ACC112 (cell line): Measurements from ENCODE around the gene HEATR5B.
A peak's percentile ranks its signal among the peaks of the same experiment; 100 is the strongest.
"Not testable (repeated sequence)": the region's sequence is repeated elsewhere in the genome, so short reads cannot be mapped to it uniquely, and the experiment has no call there.

Source experiments
- H2AFZ ChIP-seq: fragments of 200-600 bp; sonication (generic); one replicate; pipeline ENCODE4 v1.6.0; 2017; ENCODE audit warnings: antibody characterized with exemption, low read length; ENCODE audit not compliant: unreplicated experiment
- H3K27ac ChIP-seq: fragments of 200-600 bp; sonication (generic); 2 replicates; pipeline ENCODE4 v1.5.1; 2014; ENCODE audit warnings: low read depth, mild to moderate bottlenecking, antibody characterized with exemption, low read length, moderate library complexity
- H3K27me3 ChIP-seq: fragments of 200-600 bp; sonication (generic); 2 replicates; pipeline ENCODE4 v1.6.1; 2014; ENCODE audit warnings: mild to moderate bottlenecking, antibody characterized with exemption, low read length, moderate library complexity, mixed read lengths; ENCODE audit not compliant: insufficient read depth
- H3K36me3 ChIP-seq: fragments of 200-600 bp; sonication (generic); 2 replicates; pipeline ENCODE4 v1.6.1; 2016; ENCODE audit warnings: mild to moderate bottlenecking, antibody characterized with exemption, low read length, moderate library complexity, mixed read lengths; ENCODE audit not compliant: insufficient read depth
- H3K4me1 ChIP-seq: fragments of 200-600 bp; sonication (generic); one replicate; pipeline ENCODE4 v1.6.1; 2016; ENCODE audit warnings: low read length, mixed read lengths; ENCODE audit not compliant: insufficient read depth, unreplicated experiment, control insufficient read depth
- H3K4me3 ChIP-seq: fragments of 200-600 bp; sonication (generic); 2 replicates; pipeline ENCODE4 v1.5.1; 2014; ENCODE audit warnings: mild to moderate bottlenecking, low read depth, low read length
- H3K79me2 ChIP-seq: fragments of 200-600 bp; sonication (generic); one replicate; pipeline ENCODE4 v1.6.0; 2016; ENCODE audit warnings: low read length; ENCODE audit not compliant: control insufficient read depth, unreplicated experiment, insufficient read depth

HEATR5B gene

GRCh38 chr2:37020887-37021796 is 63.0 kb downstream of the HEATR5B start:
- Histone ChIP-seq H3K36me3 (no peaks in the 10 kb centered on the region; the same call in 1 of the 2 replicates), H2AFZ (no peak overlapping the region), H3K4me3 (no peak overlapping the region), H3K27me3 (no peaks in the 10 kb centered on the region), H3K79me2 (no peaks in the 10 kb centered on the region), H3K4me1 (peaks cover 15% of the 10 kb centered on the region), H3K27ac (peak overlapping the region; percentile 54; the same call in 1 of the 2 replicates)

- Histone ChIP-seq H2AFZ (peak overlapping the region; percentile 62), H3K4me1 (peaks cover 15% of the 10 kb centered on the region), H3K27ac (peak overlapping the region; percentile 70), H3K36me3 (no peaks in the 10 kb centered on the region; the same call in 1 of the 2 replicates), H3K4me3 (no peak overlapping the region), H3K27me3 (no peaks in the 10 kb centered on the region), H3K79me2 (no peaks in the 10 kb centered on the region)
Measured at GRCh38 chr2:37020212-37020886, 63.8 kb downstream of the HEATR5B start.

DNA sequence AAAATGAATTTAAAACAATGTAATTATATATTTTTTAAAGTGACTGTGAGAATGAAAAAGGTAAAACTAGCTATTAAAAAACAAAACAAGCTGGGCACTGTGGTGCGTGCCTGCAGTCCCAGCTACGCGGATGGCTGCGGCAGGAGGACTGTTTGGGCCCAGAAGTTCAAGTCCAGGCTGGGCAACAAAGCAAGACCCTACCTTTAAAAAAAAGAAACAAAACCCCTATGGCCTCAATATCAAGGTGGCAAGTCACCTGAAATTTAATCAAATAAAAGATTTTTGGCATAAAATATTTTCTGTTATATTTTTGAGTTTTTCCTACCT is 70.9 kb downstream of the HEATR5B start:
- H3K36me3 ChIP-seq = peaks cover 9% of the 10 kb centered on the region
- H3K27ac ChIP-seq = no peak overlapping the region
- no peaks in the 10 kb centered on the region for H3K4me1 ChIP-seq
- no peak overlapping the region for H2AFZ ChIP-seq
- H3K27me3 ChIP-seq = no peaks in the 10 kb centered on the region
- no peaks in the 10 kb centered on the region for H3K79me2 ChIP-seq
- no peak overlapping the region for H3K4me3 ChIP-seq

DNA sequence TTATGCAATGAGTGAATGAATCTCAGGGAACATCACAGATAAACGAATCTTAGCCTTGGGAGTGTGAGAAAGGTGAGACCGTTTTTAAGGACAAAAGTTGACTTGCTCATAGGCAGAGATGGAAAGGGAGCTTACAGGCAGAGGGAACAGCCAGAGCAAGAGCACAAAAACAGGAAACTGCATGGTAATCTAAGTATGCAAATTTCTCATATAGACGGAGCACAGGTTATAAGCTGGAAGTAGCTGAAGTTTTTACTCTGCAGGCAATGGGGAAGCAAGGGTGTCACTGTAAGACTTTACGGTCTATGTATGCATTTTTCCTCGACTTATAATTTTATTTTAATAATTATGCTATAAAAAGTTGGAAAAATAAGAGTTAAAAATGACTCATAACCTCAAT is 73.0 kb downstream of the HEATR5B start:
- Histone ChIP-seq H3K27ac (no peak overlapping the region), H3K27me3 (no peaks in the 10 kb centered on the region), H2AFZ (no peak overlapping the region), H3K4me3 (no peak overlapping the region), H3K79me2 (no peaks in the 10 kb centered on the region), H3K4me1 (no peaks in the 10 kb centered on the region), H3K36me3 (peaks cover 10% of the 10 kb centered on the region; the same call in 1 of the 2 replicates)

- no peaks in the 10 kb centered on the region for H3K27me3 ChIP-seq
- H3K4me1 ChIP-seq = peaks cover 11% of the 10 kb centered on the region
- H2AFZ ChIP-seq = no peak overlapping the region
- no peak overlapping the region for H3K4me3 ChIP-seq
- no peaks in the 10 kb centered on the region for H3K79me2 ChIP-seq
- peaks cover 30% of the 10 kb centered on the region for H3K36me3 ChIP-seq
- no peak overlapping the region for H3K27ac ChIP-seq
Measured at GRCh38 chr2:37005118-37005868, 78.9 kb downstream of the HEATR5B start.

GRCh38 chr2:37000988-37001556 is 83.1 kb downstream of the HEATR5B start:
- Histone ChIP-seq H3K4me3 (no peak overlapping the region), H3K79me2 (no peaks in the 10 kb centered on the region), H3K27me3 (no peaks in the 10 kb centered on the region), H3K36me3 (peaks cover 32% of the 10 kb centered on the region), H2AFZ (no peak overlapping the region), H3K4me1 (peaks cover 13% of the 10 kb centered on the region), H3K27ac (peak overlapping the region; percentile 33; the same call in 1 of the 2 replicates)

DNA sequence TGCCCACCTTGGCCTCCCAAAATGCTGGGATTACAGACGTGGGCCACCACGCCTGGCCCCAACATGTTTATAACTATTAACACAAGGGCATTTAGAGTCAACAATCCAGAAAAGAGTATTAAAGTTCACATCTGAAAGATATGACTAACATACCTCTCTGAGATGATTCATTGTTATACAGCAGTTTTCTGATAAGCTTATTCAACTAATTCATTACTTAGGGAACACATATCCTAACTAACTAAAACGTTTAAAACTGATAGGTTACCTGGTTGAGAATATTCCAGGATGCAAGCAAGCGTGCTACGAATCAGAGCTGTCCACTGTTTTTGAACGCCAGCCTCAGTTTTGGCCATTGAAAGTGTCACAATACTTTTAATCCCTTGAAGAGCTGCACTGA is 83.9 kb downstream of the HEATR5B start:
- Histone ChIP-seq H3K27ac (peak overlapping the region; percentile 33; the same call in 1 of the 2 replicates), H3K79me2 (no peaks in the 10 kb centered on the region), H2AFZ (no peak overlapping the region), H3K27me3 (no peaks in the 10 kb centered on the region), H3K4me1 (peaks cover 13% of the 10 kb centered on the region), H3K4me3 (no peak overlapping the region), H3K36me3 (peaks cover 27% of the 10 kb centered on the region)

DNA sequence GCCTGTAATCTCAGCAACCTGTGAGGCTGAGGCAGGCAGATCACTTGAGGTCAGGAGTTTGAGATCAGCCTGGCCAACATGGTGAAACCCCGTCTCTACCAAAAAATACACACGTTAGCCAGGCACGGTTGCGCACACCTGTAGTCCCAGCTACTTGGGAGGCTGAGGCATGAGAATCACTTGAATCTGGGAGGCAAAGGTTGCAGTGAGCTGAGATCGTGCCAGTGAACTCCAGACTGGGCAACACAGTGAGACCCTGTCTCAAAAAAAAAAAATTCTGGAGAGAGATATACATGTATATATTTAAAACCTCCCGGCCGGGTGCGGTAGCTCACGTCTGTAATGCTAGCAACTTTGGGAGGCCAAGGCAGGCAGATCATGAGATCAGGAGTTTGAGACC is 84.8 kb downstream of the HEATR5B start:
- Histone ChIP-seq H3K4me1 (peaks cover 13% of the 10 kb centered on the region), H3K36me3 (peaks cover 22% of the 10 kb centered on the region)
- not testable (repeated sequence) for H3K79me2 ChIP-seq, H3K27ac ChIP-seq, H3K27me3 ChIP-seq, H3K4me3 ChIP-seq, H2AFZ ChIP-seq

GRCh38 chr2:36993841-36994620 is 90.1 kb downstream of the HEATR5B start:
- H3K27ac ChIP-seq = peak overlapping the region; percentile 54; the same call in 1 of the 2 replicates
- no peak overlapping the region for H3K4me3 ChIP-seq
- H3K27me3 ChIP-seq = no peaks in the 10 kb centered on the region
- peaks cover 6% of the 10 kb centered on the region for H3K36me3 ChIP-seq
- H3K4me1 ChIP-seq = no peaks in the 10 kb centered on the region
- H3K79me2 ChIP-seq = no peaks in the 10 kb centered on the region
- no peak overlapping the region for H2AFZ ChIP-seq

GRCh38 chr2:36988008-36988407 is 96.2 kb downstream of the HEATR5B start:
- peaks cover 3% of the 10 kb centered on the region; the same call in 1 of the 2 replicates for H3K36me3 ChIP-seq
- H3K27me3 ChIP-seq = no peaks in the 10 kb centered on the region
- H2AFZ ChIP-seq = no peak overlapping the region
- no peaks in the 10 kb centered on the region for H3K79me2 ChIP-seq
- no peak overlapping the region for H3K4me3 ChIP-seq
- no peak overlapping the region for H3K27ac ChIP-seq
- H3K4me1 ChIP-seq = no peaks in the 10 kb centered on the region
